Astrocyte (in vitro differentiated cells and primary cell): ENCODE results near the gene CCNI. TPM values are rescaled to one million over a fixed set of nuclear protein-coding genes. Genes with fewer than 3 reads are reported as not detected.

ENCODE experiments used
- DNase-seq: peaks from one replicate; pipeline ENCODE4 v3.0.0-alpha.2; 2010; ENCODE audit warnings: low read depth
- FAIRE-seq: peaks from 2 replicates; lab custom pipeline; 2011; peaks lifted over from hg19 to GRCh38; lab: Jason Lieb, UNC
- H2AFZ ChIP-seq: 2 replicates; pipeline ENCODE4 v1.6.0; 2012; ENCODE audit warnings: low read depth, low read length, inconsistent platforms
- H3K27ac ChIP-seq: 2 replicates; pipeline ENCODE4 v1.5.1; 2011; ENCODE audit warnings: low read depth, low read length, inconsistent platforms
- H3K27me3 ChIP-seq: 2 replicates; pipeline ENCODE4 v1.6.0; 2011; ENCODE audit warnings: low read length, inconsistent platforms; ENCODE audit not compliant: insufficient read depth
- H3K36me3 ChIP-seq: 2 replicates; pipeline ENCODE4 v1.5.1; 2011; ENCODE audit warnings: low read length, inconsistent platforms; ENCODE audit not compliant: insufficient read depth
- H3K4me1 ChIP-seq: 2 replicates; pipeline ENCODE4 v1.5.1; 2011; ENCODE audit warnings: low read length, inconsistent platforms; ENCODE audit not compliant: insufficient read depth
- H3K4me2 ChIP-seq: 2 replicates; pipeline ENCODE4 v1.6.0; 2012; ENCODE audit warnings: low read length, inconsistent platforms
- H3K4me3 ChIP-seq: 2 replicates; pipeline ENCODE4 v1.5.1; 2011; ENCODE audit warnings: low read depth, mild to moderate bottlenecking, low read length, inconsistent platforms; ENCODE audit not compliant: insufficient read depth
- H3K79me2 ChIP-seq: 2 replicates; pipeline ENCODE4 v1.6.0; 2012; ENCODE audit warnings: mild to moderate bottlenecking, low read length, inconsistent platforms; ENCODE audit not compliant: insufficient read depth
- H3K9ac ChIP-seq: 2 replicates; pipeline ENCODE4 v1.6.0; 2012; ENCODE audit warnings: mild to moderate bottlenecking, low read length, inconsistent platforms
- H3K9me3 ChIP-seq: 2 replicates; pipeline ENCODE4 v1.5.1; 2012; ENCODE audit warnings: low read depth, mild to moderate bottlenecking, low read length, inconsistent platforms; ENCODE audit not compliant: insufficient read depth
- H4K20me1 ChIP-seq: 2 replicates; pipeline ENCODE4 v1.6.0; 2012; ENCODE audit warnings: low read length, inconsistent platforms; ENCODE audit not compliant: insufficient read depth
- H3K27ac Mint-ChIP-seq: one replicate; pipeline ENCODE4 v1.8.0; 2021; ENCODE audit warnings: mild to moderate bottlenecking, mixed read lengths; ENCODE audit not compliant: unreplicated experiment
- H3K27me3 Mint-ChIP-seq: one replicate; pipeline ENCODE4 v1.8.0; 2021; ENCODE audit warnings: low read depth, mixed read lengths; ENCODE audit not compliant: unreplicated experiment
- H3K36me3 Mint-ChIP-seq: one replicate; pipeline ENCODE4 v1.8.0; 2021; ENCODE audit warnings: low read depth, mixed read lengths; ENCODE audit not compliant: unreplicated experiment
- H3K4me1 Mint-ChIP-seq: one replicate; pipeline ENCODE4 v1.8.0; 2021; ENCODE audit warnings: low read depth, mixed read lengths; ENCODE audit not compliant: unreplicated experiment
- H3K4me3 Mint-ChIP-seq: one replicate; pipeline ENCODE4 v1.8.0; 2021; ENCODE audit warnings: mild to moderate bottlenecking, moderate library complexity, mixed read lengths; ENCODE audit not compliant: unreplicated experiment
- H3K9me3 Mint-ChIP-seq: one replicate; pipeline ENCODE4 v1.8.0; 2021; ENCODE audit warnings: mild to moderate bottlenecking, mixed read lengths; ENCODE audit not compliant: unreplicated experiment
- CTCF ChIP-seq: IDR thresholded peaks from 2 replicates; pipeline ENCODE4 v1.5.1; 2011; ENCODE audit warnings: low read depth, mild to moderate bottlenecking, inconsistent platforms, low read length, moderate library complexity; ENCODE audit not compliant: insufficient read depth
- EZH2 ChIP-seq: IDR thresholded peaks from 2 replicates; pipeline ENCODE4 v1.6.1; 2012; ENCODE audit warnings: mild to moderate bottlenecking, low read length, inconsistent platforms; ENCODE audit not compliant: insufficient read depth
- total RNA-seq: library from RNA; stranded (reverse); gene quantifications from 2 replicates; pipeline ENCODE4 v1.2.1, GENCODE V29; 2021

Gene CCNI
- total RNA-seq, 1 donor from 2014 or later = 141 TPM

- FAIRE-seq = no peak
- no peak overlapping the region for H3K4me3 Mint-ChIP-seq
- peak overlapping the region; percentile 78 for H3K27ac ChIP-seq
- peaks cover 80% of the 10 kb centered on the region for H3K4me1 Mint-ChIP-seq
- H3K4me1 ChIP-seq = peaks cover 47% of the 10 kb centered on the region
- H3K36me3 ChIP-seq = peaks cover 38% of the 10 kb centered on the region
- no peaks in the 10 kb centered on the region for H3K27me3 Mint-ChIP-seq
- H3K27me3 ChIP-seq = no peaks in the 10 kb centered on the region
- peaks cover 43% of the 10 kb centered on the region for H3K79me2 ChIP-seq
- H3K9me3 Mint-ChIP-seq = no peaks in the 10 kb centered on the region
- no peak overlapping the region for H2AFZ ChIP-seq
- H3K4me2 ChIP-seq = peak overlapping the region; percentile 69
- H3K36me3 Mint-ChIP-seq = peaks cover 29% of the 10 kb centered on the region
- H3K27ac Mint-ChIP-seq = peak overlapping the region; percentile 59
- no peak overlapping the region for H3K4me3 ChIP-seq
- H4K20me1 ChIP-seq = no peaks in the 10 kb centered on the region
- no peaks in the 10 kb centered on the region for H3K9me3 ChIP-seq
- no peak for TF ChIP-seq EZH2
- TF ChIP-seq CTCF = no peak
- no peak for DNase-seq
- H3K9ac ChIP-seq = peak overlapping the region; percentile 71
Observed at GRCh38 chr4:77003400-77003799, 72.4 kb downstream of the CCNI start.

- Mint-ChIP-seq H3K4me3 (peak overlapping the region; percentile 68), H3K27me3 (no peaks in the 10 kb centered on the region), H3K36me3 (peaks cover 32% of the 10 kb centered on the region), H3K27ac (peak overlapping the region; percentile 59), H3K9me3 (no peaks in the 10 kb centered on the region), H3K4me1 (peaks cover 79% of the 10 kb centered on the region)
- Histone ChIP-seq H2AFZ (no peak overlapping the region), H3K4me1 (peaks cover 38% of the 10 kb centered on the region), H3K9me3 (no peaks in the 10 kb centered on the region), H3K27me3 (no peaks in the 10 kb centered on the region), H3K79me2 (peaks cover 48% of the 10 kb centered on the region), H3K27ac (peak overlapping the region; percentile 78), H4K20me1 (no peaks in the 10 kb centered on the region), H3K9ac (peak overlapping the region; percentile 71), H3K4me3 (peak overlapping the region; percentile 2), H3K4me2 (peak overlapping the region; percentile 69), H3K36me3 (peaks cover 45% of the 10 kb centered on the region)
- no peak for FAIRE-seq
- TF ChIP-seq EZH2 (no peak), CTCF (no peak)
- DNase-seq = peak; percentile 76
Observed at GRCh38 chr4:77002321-77003107, 73.3 kb downstream of the CCNI start.

GRCh38 chr4:77001907-77002306 lies 73.9 kb downstream of the CCNI start:
- Mint-ChIP-seq H3K27ac (peak overlapping the region; percentile 59), H3K27me3 (no peaks in the 10 kb centered on the region), H3K4me1 (peaks cover 79% of the 10 kb centered on the region), H3K36me3 (peaks cover 33% of the 10 kb centered on the region), H3K4me3 (peak overlapping the region; percentile 42), H3K9me3 (no peaks in the 10 kb centered on the region)
- Histone ChIP-seq H3K79me2 (peaks cover 54% of the 10 kb centered on the region), H3K36me3 (peaks cover 51% of the 10 kb centered on the region), H4K20me1 (no peaks in the 10 kb centered on the region), H3K9ac (peak overlapping the region; percentile 71), H3K9me3 (no peaks in the 10 kb centered on the region), H3K4me3 (peak overlapping the region; percentile 2), H3K27me3 (no peaks in the 10 kb centered on the region), H3K4me2 (peak overlapping the region; percentile 69), H2AFZ (no peak overlapping the region), H3K4me1 (peaks cover 32% of the 10 kb centered on the region), H3K27ac (peak overlapping the region; percentile 78)
- FAIRE-seq (peak; percentile 73), DNase-seq (peak; percentile 80)
- TF ChIP-seq EZH2 (no peak), CTCF (no peak)
